Measurements from ENCODE around the gene MTRF1.

DNA sequence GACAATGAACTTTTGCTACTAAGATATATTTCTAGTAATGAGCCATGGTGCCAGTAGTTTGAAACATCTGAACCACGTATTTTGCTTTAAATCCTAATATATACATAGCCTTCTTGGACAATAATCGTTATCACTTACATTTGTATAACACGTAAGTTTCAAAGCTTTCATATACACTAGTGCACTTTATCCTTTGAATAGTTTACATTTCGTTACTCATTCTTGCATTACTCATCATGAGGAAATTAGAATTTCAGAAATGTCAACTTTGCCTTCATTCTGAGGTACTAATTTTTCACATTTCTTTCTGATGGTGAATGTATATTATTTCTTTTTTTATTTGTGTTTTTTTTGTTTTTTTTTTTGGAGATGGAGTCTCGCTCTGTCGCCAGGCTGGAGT is 74.8 kb downstream of the MTRF1 start:
- TF ChIP-seq GATA2 (IDR thresholded peaks at IDR 0.05; ENCODE audit: low read depth, low read length), result no peak
- TF ChIP-seq GATA3 (IDR thresholded peaks at IDR 0.05; ENCODE audit: low read depth, low read length), result no peak
